HG03442 (cell line): Measurements from ENCODE around the gene BAIAP2L2.
"Not testable (repeated sequence)": the region's sequence is repeated elsewhere in the genome, so short reads cannot be mapped to it uniquely, and the experiment has no call there.

Experiments
- ATAC-seq: cut with Tn5 transposase; IDR thresholded peaks from one replicate; pipeline ENCODE4 v1.9.1; 2021; ENCODE audit warnings: mild to moderate bottlenecking, moderate library complexity; ENCODE audit not compliant: unreplicated experiment

Gene BAIAP2L2

GRCh38 chr22:38081941-38082828 lies 28.3 kb downstream of the BAIAP2L2 start:
- no peak for ATAC-seq

- no peak for ATAC-seq
These were observed 28.9 kb downstream of the BAIAP2L2 start for GRCh38 chr22:38081636-38081940.

- no peak for ATAC-seq
These were observed 29.4 kb downstream of the BAIAP2L2 start for GRCh38 chr22:38080850-38081635.

GRCh38 chr22:38080474-38080849 lies 30.0 kb downstream of the BAIAP2L2 start:
- no peak for ATAC-seq

GRCh38 chr22:38079804-38080203 lies 30.7 kb downstream of the BAIAP2L2 start:
- ATAC-seq, result no peak

- ATAC-seq, result not testable (repeated sequence)
These were observed 31.3 kb downstream of the BAIAP2L2 start for GRCh38 chr22:38079208-38079607.

- ATAC-seq, result no peak
These were observed 32.2 kb downstream of the BAIAP2L2 start for GRCh38 chr22:38078046-38078840.

GRCh38 chr22:38077595-38077994 lies 32.9 kb downstream of the BAIAP2L2 start:
- no peak for ATAC-seq

- no peak for ATAC-seq
These were observed 33.4 kb downstream of the BAIAP2L2 start for GRCh38 chr22:38077096-38077495.

GRCh38 chr22:38075961-38076360 lies 34.5 kb downstream of the BAIAP2L2 start:
- ATAC-seq, result no peak

GRCh38 chr22:38075105-38075825 lies 35.2 kb downstream of the BAIAP2L2 start:
- ATAC-seq, result no peak

GRCh38 chr22:38074181-38075104 lies 36.0 kb downstream of the BAIAP2L2 start:
- no peak for ATAC-seq

GRCh38 chr22:38073150-38074130 lies 37.0 kb downstream of the BAIAP2L2 start:
- no peak for ATAC-seq

GRCh38 chr22:38072322-38073149 lies 37.9 kb downstream of the BAIAP2L2 start:
- no peak for ATAC-seq

- no peak for ATAC-seq
These were observed 38.8 kb downstream of the BAIAP2L2 start for GRCh38 chr22:38071421-38072321.

- no peak for ATAC-seq
These were observed 40.1 kb downstream of the BAIAP2L2 start for GRCh38 chr22:38070250-38070921.
